AG04450 (cell line): ENCODE data around the gene B4GALT1. TPM values are rescaled to one million over a fixed set of nuclear protein-coding genes. Genes with fewer than 3 reads are reported as not detected.

Source experiments
- CTCF ChIA-PET: fragments of 300-600, 350-600 bp; formaldehyde crosslinking; extraction: SDS; loops from one replicate; lab custom pipeline; 2022; ENCODE audit warnings: antibody characterized with exemption, inconsistent platforms; lab: Charles Lee
- POLR2A ChIA-PET: fragments of 350-600 bp; formaldehyde crosslinking; extraction: SDS; loops from one replicate; lab custom pipeline; 2021; ENCODE audit warnings: antibody characterized with exemption, inconsistent platforms; lab: Yijun Ruan, JAX
- DNase-seq: peaks from one replicate; pipeline ENCODE4 v3.0.0-alpha.2; 2011; ENCODE audit warnings: low read depth, low spot score
- H3K27ac ChIP-seq: one replicate; pipeline ENCODE4 v1.5.1; 2012; ENCODE audit warnings: low read depth, low read length, control low read depth
- H3K27me3 ChIP-seq: one replicate; pipeline ENCODE4 v1.6.0; 2012; ENCODE audit warnings: low read length; ENCODE audit not compliant: control insufficient read depth, insufficient read depth
- H3K4me3 ChIP-seq: 2 replicates; pipeline ENCODE4 v1.5.1; 2011; ENCODE audit warnings: mild to moderate bottlenecking, low read depth, low read length, control low read depth
- H3K9me3 ChIP-seq: 2 replicates; pipeline ENCODE4 v1.5.1; 2012; ENCODE audit warnings: low read length; ENCODE audit not compliant: control insufficient read depth, insufficient read depth
- CTCF ChIP-seq: IDR thresholded peaks from 2 replicates; pipeline ENCODE4 v1.5.1; 2011; ENCODE audit warnings: low read depth, low read length, control low read depth, inconsistent platforms
- polyA plus RNA-seq: library from polyadenylated mRNA; depleted of rRNA; stranded (reverse); fragments of >200 nt; gene quantifications from 2 replicates; pipeline ENCODE4 v1.2.3, GENCODE V29; 2011

Gene B4GALT1
- polyA plus RNA-seq, 1 experiment: 57.0 TPM

GRCh38 chr9:33159777-33160127 is 7.4 kb downstream of the B4GALT1 start:
- TF ChIP-seq CTCF: no peak
- ChIA-PET POLR2A (no interaction called here), CTCF (interaction anchor here (1.5 kb wide), 1 partner anchor 67 kb away, joined by 6 read pairs; no protein-coding TSS in a partner anchor)
- DNase-seq: no peak
- no peaks in the 10 kb centered on the region for H3K27me3 ChIP-seq
- peak overlapping the region; percentile 92 for H3K27ac ChIP-seq
- no peak overlapping the region; the same call in 1 of the 2 replicates for H3K4me3 ChIP-seq
- no peaks in the 10 kb centered on the region for H3K9me3 ChIP-seq

- H3K27ac ChIP-seq: peak overlapping the region; percentile 92
- no peaks in the 10 kb centered on the region for H3K27me3 ChIP-seq
- no peak for TF ChIP-seq CTCF
- CTCF ChIA-PET: no interaction called here
- POLR2A ChIA-PET: no interaction called here
- no peaks in the 10 kb centered on the region for H3K9me3 ChIP-seq
- DNase-seq: no peak
- no peak overlapping the region; the same call in 1 of the 2 replicates for H3K4me3 ChIP-seq
These were observed 8.0 kb downstream of the B4GALT1 start for GRCh38 chr9:33158843-33159776.

GRCh38 chr9:33157960-33158842 is 8.9 kb downstream of the B4GALT1 start:
- POLR2A ChIA-PET: interaction anchor here (0.5 to 1.4 kb wide), 2 partner anchors 9 to 107 kb away, joined by 4 to 5 read pairs; partner anchors contain the start of gene B4GALT1
- no peaks in the 10 kb centered on the region for H3K9me3 ChIP-seq
- H3K4me3 ChIP-seq: no peak overlapping the region
- no peak for DNase-seq
- H3K27ac ChIP-seq: peak overlapping the region; percentile 11
- TF ChIP-seq CTCF: no peak
- no peaks in the 10 kb centered on the region for H3K27me3 ChIP-seq
- CTCF ChIA-PET: no interaction called here

GRCh38 chr9:33155393-33155792 is 11.7 kb downstream of the B4GALT1 start:
- Histone ChIP-seq H3K27ac (no peak overlapping the region), H3K9me3 (no peaks in the 10 kb centered on the region), H3K27me3 (no peaks in the 10 kb centered on the region), H3K4me3 (no peak overlapping the region)
- no peak for DNase-seq
- POLR2A ChIA-PET: no interaction called here
- CTCF ChIA-PET: interaction anchor here (0.6 kb wide), 1 partner anchor 47 kb away, joined by 3 read pairs; no protein-coding TSS in a partner anchor
- TF ChIP-seq CTCF: no peak
